GM12878 (cell line): ENCODE data around the gene AAMP. TPM values are rescaled to one million over a fixed set of nuclear protein-coding genes. Genes with fewer than 3 reads are reported as not detected.

Experiments used
- BCL3 ChIP-seq: IDR thresholded peaks from 2 replicates; pipeline ENCODE4 v1.6.1; 2011; ENCODE audit warnings: borderline replicate concordance, low read depth, mild to moderate bottlenecking, moderate library complexity, low read length; ENCODE audit not compliant: insufficient read depth, poor library complexity, severe bottlenecking
- BCLAF1 ChIP-seq: fragments of 450-650 bp; IDR thresholded peaks from 2 replicates; pipeline ENCODE4 v1.6.1; 2017; ENCODE audit warnings: antibody characterized with exemption, mild to moderate bottlenecking, moderate library complexity
- CEBPB ChIP-seq, 2 experiments: fragments of 150-350 bp in 1 of 2; IDR thresholded peaks; 2 replicates each; pipeline ENCODE4 v1.6.1; 2012 to 2014; ENCODE audit warnings: low read depth in 2 of 2, low read length in 2 of 2, borderline replicate concordance in 1 of 2, inconsistent platforms in 1 of 2
- CREM ChIP-seq: IDR thresholded peaks from 2 replicates; pipeline ENCODE4 v1.6.1; 2014; ENCODE audit warnings: antibody characterized with exemption, low read depth
- EZH2 ChIP-seq: IDR thresholded peaks from 2 replicates; pipeline ENCODE4 v1.6.1; 2012; ENCODE audit warnings: low read depth, mild to moderate bottlenecking, control low read depth, inconsistent platforms, low read length, borderline replicate concordance; ENCODE audit not compliant: control insufficient read depth
- HDAC2 ChIP-seq: fragments of 200-600 bp; sonication (generic); IDR thresholded peaks from 2 replicates; pipeline ENCODE4 v1.6.1; 2017
- IKZF2 ChIP-seq, 2 experiments: fragments of 450-650 bp; IDR thresholded peaks; 2 replicates each; pipeline ENCODE4 v1.6.1; 2017; ENCODE audit warnings: mild to moderate bottlenecking in 2 of 2, moderate library complexity in 2 of 2
- MXI1 ChIP-seq: fragments of 150-350 bp; IDR thresholded peaks from 2 replicates; pipeline ENCODE4 v1.6.1; 2011; ENCODE audit warnings: low read depth, mild to moderate bottlenecking, inconsistent platforms, low read length, improper control_type of control experiment
- NBN ChIP-seq: fragments of 450-650 bp; IDR thresholded peaks from 2 replicates; pipeline ENCODE4 v1.6.1; 2016
- NR2F1 ChIP-seq: fragments of 450-650 bp; conservative IDR thresholded peaks from 2 replicates; pipeline ENCODE4 v1.6.1; 2017; ENCODE audit warnings: mild to moderate bottlenecking
- RB1 ChIP-seq: fragments of 450-650 bp; formaldehyde crosslinking; IDR thresholded peaks from 2 replicates; pipeline ENCODE4 v1.6.1; 2017; ENCODE audit warnings: mild to moderate bottlenecking, borderline replicate concordance
- RUNX3 ChIP-seq: IDR thresholded peaks from 2 replicates; pipeline ENCODE4 v1.6.1; 2012; ENCODE audit warnings: low read length, inconsistent platforms
- TCF12 ChIP-seq: IDR thresholded peaks from 2 replicates; pipeline ENCODE4 v1.6.1; 2011; ENCODE audit warnings: low read depth, mild to moderate bottlenecking, low read length
- polyA plus RNA-seq, 11 experiments: library from polyadenylated mRNA; depleted of rRNA in 4 of 11; unstranded in 6 of 11; stranded (reverse) in 5 of 11; fragments of >200 nt; fragmentation: Nextera tagmentation in 4 of 11; fragmentation: Illumina TruSeq in 1 of 11; extraction: Ambion mirVana in 4 of 11; extraction: Trizol in 1 of 11; gene quantifications; 1 replicate in 1 of 11; 2 replicates in 10 of 11; pipeline versions ENCODE4 v1.2.1 to v1.2.3, GENCODE V29; 2011 to 2016; ENCODE audit warnings: inconsistent platforms in 2 of 11, missing spikeins in 2 of 11, low read depth in 1 of 11
- total RNA-seq, 4 experiments: library from RNA; depleted of rRNA in 3 of 4; stranded (reverse); fragments of >200 nt in 3 of 4; fragmentation: Illumina TruSeq in 1 of 4; extraction: Trizol in 1 of 4; gene quantifications; 2 replicates each; pipeline versions ENCODE4 v1.2.1 to v1.2.3, GENCODE V29; 2013 to 2021
- TF ChIP-seq, protein P1 (sequence below): IDR thresholded peaks from 2 replicates; pipeline ENCODE4 v1.6.1; 2012; ENCODE audit warnings: low read length, inconsistent platforms
- TF ChIP-seq, protein P2 (sequence below): fragments of 450-650 bp; IDR thresholded peaks from 2 replicates; pipeline ENCODE4 v1.6.1; 2017; ENCODE audit warnings: mild to moderate bottlenecking, moderate library complexity
- TF ChIP-seq, protein P3 (sequence below): fragments of 450-650 bp; IDR thresholded peaks from 2 replicates; pipeline ENCODE4 v1.6.1; 2017; ENCODE audit warnings: mild to moderate bottlenecking, low read depth, inconsistent platforms; ENCODE audit not compliant: poor library complexity, severe bottlenecking

AAMP gene
- total and polyA plus RNA-seq, 10 of the 15 experiments (the other 5 are each of a cell fraction or from before 2014, with no cell fraction given), result 4.4 to 140 (median 81.9) TPM

DNA sequence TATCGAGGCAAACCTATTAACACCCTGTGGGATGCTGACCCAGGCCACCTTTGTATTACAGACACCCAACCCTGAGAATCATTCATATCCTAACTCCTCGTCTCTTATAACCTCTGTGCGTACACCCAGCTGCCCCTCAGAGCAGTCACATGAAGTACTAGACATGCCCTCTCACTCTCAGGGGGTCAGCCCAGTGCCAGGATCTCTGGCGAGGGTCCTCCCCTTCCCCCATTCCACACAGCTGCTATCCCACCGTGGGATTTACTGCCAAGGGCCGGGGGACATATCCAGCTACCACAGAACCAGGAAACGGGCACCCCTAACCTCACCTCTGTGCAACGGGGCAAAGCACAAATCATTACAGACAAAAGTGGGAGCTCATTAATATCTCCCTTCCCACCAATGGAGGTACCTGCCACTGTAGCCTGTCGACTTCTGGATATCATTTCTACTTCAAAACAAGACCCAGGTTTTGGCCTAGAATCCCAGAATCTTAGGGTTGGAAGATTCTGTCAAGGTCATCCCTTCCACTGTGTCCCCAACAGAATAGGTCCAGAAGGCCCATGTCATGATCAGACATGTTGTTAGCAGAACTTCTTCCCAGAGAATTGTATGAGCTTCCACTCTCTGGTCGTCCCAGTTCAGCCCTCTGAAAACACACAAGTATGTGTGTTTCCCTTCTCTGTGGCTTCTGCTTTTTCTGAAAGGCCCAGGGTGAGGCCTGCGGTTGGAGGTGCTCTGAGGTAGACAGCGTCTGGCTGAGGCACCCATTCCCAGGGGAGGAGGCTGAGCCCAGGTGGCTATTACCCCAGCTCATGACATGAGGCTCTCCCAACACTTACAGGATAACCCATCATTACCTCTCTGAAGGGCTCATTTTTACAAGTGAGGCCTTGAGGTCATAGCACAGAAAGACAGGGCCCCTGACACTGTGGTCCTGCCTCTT lies 20.7 kb upstream of the AAMP start (continued):
- TF ChIP-seq BCL3, result peak; percentile 26
- TF ChIP-seq NR2F1, result peak; percentile 79
- TF ChIP-seq EZH2, result no peak
- TF ChIP-seq RUNX3, result peak; percentile 94
- peak; percentile 70 for TF ChIP-seq CREM
- no peak for TF ChIP-seq HDAC2
- TF ChIP-seq BCLAF1, result no peak
- no peak for TF ChIP-seq CEBPB (IDR thresholded peaks at IDR 0.05; ENCODE audit: borderline replicate concordance in 1 of 2, low read depth in 2 of 2, low read length in 2 of 2)
- TF ChIP-seq MXI1, result peak; percentile 71
- peak; percentile 88; the same call in 1 of the 2 replicates for TF ChIP-seq TCF12
- TF ChIP-seq, protein P1, sequence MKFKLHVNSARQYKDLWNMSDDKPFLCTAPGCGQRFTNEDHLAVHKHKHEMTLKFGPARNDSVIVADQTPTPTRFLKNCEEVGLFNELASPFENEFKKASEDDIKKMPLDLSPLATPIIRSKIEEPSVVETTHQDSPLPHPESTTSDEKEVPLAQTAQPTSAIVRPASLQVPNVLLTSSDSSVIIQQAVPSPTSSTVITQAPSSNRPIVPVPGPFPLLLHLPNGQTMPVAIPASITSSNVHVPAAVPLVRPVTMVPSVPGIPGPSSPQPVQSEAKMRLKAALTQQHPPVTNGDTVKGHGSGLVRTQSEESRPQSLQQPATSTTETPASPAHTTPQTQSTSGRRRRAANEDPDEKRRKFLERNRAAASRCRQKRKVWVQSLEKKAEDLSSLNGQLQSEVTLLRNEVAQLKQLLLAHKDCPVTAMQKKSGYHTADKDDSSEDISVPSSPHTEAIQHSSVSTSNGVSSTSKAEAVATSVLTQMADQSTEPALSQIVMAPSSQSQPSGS, result 0 out of 2 replicates have a peak, but pooled peaks have one; percentile 17
- peak; percentile 68 to 75; a peak in 3 of 4 replicates for TF ChIP-seq IKZF2 (IDR thresholded peaks at IDR 0.05)
- TF ChIP-seq, protein P2, sequence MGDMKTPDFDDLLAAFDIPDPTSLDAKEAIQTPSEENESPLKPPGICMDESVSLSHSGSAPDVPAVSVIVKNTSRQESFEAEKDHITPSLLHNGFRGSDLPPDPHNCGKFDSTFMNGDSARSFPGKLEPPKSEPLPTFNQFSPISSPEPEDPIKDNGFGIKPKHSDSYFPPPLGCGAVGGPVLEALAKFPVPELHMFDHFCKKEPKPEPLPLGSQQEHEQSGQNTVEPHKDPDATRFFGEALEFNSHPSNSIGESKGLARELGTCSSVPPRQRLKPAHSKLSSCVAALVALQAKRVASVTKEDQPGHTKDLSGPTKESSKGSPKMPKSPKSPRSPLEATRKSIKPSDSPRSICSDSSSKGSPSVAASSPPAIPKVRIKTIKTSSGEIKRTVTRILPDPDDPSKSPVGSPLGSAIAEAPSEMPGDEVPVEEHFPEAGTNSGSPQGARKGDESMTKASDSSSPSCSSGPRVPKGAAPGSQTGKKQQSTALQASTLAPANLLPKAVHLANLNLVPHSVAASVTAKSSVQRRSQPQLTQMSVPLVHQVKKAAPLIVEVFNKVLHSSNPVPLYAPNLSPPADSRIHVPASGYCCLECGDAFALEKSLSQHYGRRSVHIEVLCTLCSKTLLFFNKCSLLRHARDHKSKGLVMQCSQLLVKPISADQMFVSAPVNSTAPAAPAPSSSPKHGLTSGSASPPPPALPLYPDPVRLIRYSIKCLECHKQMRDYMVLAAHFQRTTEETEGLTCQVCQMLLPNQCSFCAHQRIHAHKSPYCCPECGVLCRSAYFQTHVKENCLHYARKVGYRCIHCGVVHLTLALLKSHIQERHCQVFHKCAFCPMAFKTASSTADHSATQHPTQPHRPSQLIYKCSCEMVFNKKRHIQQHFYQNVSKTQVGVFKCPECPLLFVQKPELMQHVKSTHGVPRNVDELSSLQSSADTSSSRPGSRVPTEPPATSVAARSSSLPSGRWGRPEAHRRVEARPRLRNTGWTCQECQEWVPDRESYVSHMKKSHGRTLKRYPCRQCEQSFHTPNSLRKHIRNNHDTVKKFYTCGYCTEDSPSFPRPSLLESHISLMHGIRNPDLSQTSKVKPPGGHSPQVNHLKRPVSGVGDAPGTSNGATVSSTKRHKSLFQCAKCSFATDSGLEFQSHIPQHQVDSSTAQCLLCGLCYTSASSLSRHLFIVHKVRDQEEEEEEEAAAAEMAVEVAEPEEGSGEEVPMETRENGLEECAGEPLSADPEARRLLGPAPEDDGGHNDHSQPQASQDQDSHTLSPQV, result no peak
- TF ChIP-seq, protein P3, sequence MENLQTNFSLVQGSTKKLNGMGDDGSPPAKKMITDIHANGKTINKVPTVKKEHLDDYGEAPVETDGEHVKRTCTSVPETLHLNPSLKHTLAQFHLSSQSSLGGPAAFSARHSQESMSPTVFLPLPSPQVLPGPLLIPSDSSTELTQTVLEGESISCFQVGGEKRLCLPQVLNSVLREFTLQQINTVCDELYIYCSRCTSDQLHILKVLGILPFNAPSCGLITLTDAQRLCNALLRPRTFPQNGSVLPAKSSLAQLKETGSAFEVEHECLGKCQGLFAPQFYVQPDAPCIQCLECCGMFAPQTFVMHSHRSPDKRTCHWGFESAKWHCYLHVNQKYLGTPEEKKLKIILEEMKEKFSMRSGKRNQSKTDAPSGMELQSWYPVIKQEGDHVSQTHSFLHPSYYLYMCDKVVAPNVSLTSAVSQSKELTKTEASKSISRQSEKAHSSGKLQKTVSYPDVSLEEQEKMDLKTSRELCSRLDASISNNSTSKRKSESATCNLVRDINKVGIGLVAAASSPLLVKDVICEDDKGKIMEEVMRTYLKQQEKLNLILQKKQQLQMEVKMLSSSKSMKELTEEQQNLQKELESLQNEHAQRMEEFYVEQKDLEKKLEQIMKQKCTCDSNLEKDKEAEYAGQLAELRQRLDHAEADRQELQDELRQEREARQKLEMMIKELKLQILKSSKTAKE, result peak; percentile 82
- TF ChIP-seq NBN, result 0 out of 2 replicates have a peak, but pooled peaks have one; percentile 66
- TF ChIP-seq RB1, result no peak; the same call in 1 of the 2 replicates
